ENCODE data around the gene TFDP1.

DNA sequence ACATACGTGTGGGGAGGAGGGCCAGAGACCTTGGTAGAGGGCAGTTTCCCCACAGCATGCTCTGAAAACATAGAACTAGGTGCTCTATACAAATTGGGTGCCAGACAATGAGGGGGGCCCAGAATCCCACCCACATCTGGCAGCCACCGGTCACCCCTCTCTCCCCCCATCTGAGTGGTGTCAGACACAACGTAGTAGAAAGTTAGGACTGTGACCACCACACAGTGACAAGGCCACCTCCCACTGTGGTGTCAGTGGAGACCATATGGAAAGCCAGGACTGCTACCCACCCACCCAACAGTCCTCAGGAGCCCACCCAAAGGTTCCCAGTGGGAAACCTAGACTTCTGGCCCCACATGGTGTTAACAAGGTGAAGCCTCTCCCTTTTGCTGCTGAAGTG is 75.5 kb downstream of the TFDP1 start:
- TF ChIP-seq, protein P1, sequence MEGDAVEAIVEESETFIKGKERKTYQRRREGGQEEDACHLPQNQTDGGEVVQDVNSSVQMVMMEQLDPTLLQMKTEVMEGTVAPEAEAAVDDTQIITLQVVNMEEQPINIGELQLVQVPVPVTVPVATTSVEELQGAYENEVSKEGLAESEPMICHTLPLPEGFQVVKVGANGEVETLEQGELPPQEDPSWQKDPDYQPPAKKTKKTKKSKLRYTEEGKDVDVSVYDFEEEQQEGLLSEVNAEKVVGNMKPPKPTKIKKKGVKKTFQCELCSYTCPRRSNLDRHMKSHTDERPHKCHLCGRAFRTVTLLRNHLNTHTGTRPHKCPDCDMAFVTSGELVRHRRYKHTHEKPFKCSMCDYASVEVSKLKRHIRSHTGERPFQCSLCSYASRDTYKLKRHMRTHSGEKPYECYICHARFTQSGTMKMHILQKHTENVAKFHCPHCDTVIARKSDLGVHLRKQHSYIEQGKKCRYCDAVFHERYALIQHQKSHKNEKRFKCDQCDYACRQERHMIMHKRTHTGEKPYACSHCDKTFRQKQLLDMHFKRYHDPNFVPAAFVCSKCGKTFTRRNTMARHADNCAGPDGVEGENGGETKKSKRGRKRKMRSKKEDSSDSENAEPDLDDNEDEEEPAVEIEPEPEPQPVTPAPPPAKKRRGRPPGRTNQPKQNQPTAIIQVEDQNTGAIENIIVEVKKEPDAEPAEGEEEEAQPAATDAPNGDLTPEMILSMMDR (IDR thresholded peaks at IDR 0.05; ENCODE audit: insufficient read depth, low read length, poor library complexity, severe bottlenecking): no peak
- no peak for TF ChIP-seq EZH2phosphoT487 (conservative IDR thresholded peaks at IDR 0.05; ENCODE audit: low read length)
